Stimulated activated CD8-positive, alpha-beta memory T cell treated with anti-CD3 and anti-CD28 coated beads, Interleukin-2, amount 100 ng/mL, for 48 hours (primary cell): ENCODE data around the gene LIPT2.

Experiments
- DNase-seq, 2 donors: peaks; one replicate each; pipeline ENCODE4 v3.0.0-alpha.2; 2020; ENCODE audit warnings: low read depth in 2 of 2

Gene LIPT2

DNA sequence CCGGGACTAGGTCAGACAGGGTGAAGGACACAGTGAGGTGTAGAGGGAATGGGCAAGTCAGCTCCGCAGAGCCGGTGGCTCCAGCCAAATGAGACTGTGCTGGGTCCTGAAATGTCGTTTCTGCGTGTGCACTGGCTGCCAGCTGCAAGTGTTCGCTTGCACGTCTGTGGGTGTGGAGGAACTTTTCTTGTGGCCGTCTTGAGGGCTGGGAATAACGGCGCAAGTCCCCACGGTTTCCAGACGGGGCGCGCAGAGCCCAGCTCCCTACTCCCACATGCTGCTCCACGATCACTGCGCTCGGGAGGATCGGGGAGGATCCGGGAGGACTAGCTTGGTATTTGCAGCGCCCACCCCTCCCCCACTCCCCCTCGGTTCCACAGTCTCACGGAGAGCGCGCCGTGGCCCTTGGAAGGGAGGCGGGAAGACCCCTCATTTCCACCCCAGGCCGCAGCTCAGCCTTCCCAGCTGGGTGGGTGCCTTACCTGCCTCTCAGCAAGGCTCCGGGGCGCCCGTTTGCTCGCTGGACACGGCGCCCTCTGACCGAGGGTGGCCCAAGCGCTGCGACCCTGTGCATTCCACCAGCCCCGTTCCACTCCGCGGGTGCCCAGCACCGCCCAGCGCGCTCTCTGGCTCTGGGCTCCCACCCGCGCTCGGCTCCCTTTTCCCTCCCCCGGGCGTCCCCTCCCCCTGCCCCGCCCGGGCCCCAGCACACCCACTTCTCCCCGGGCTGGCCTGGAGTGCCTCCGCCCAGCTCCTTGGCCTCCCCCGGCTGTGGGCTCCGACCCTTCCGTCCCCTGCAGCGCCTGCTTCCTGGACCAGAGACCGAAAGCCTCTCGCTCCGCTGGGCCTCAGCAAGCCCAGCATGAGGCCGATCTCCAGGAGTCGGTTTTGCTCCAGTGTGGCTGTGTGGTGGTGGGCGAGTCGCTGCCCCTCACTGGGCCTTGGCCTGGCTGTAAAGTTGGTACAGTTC lies 26.3 kb downstream of the LIPT2 start, which contains the start of gene KCNE3:
TSS of gene KCNE3 (minus strand) at position 634 of the 970 bp plus-strand sequence. CDS start 9,986 bp downstream, outside the sequence.
- no peak for DNase-seq

DNA sequence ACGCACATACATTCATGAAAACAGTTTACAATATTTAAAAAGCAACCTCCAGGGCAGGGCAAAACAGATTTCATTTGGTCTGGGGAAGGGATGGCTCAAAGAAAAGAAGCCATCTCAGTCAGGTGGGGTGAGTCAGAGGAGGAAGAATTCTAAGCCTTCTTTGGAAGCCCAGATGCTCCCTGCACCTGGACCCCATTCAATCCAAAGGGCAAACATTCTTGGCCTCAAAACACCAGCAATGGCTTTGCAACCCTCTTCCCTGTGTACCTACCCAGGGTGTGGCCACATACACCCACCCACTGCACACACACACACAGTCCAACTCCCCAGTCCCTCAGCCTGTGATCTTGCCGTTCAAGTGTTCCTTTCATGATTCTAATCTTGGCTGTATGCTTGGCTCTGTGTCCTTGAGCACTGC lies 28.2 kb downstream of the LIPT2 start:
- DNase-seq = no peak

DNA sequence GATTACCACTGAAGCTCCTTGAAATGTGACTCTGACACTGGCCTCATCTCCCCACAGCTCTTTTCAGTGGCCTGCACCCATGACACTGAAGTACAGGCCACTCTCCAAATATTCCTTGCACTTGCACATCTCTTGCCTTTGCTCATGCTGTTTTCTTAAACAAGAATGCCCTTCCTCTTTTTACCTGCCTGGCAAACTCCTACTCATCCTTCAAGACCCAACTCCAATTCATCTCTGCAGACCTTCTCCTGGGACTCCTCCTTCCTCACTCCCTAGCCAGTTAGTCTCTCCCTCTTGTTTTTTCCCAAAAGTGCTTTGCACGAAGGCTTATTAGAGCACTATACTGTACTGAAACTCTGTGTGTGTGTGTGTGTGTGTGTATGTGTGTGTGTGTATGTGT lies 28.8 kb downstream of the LIPT2 start:
- DNase-seq = no peak

DNA sequence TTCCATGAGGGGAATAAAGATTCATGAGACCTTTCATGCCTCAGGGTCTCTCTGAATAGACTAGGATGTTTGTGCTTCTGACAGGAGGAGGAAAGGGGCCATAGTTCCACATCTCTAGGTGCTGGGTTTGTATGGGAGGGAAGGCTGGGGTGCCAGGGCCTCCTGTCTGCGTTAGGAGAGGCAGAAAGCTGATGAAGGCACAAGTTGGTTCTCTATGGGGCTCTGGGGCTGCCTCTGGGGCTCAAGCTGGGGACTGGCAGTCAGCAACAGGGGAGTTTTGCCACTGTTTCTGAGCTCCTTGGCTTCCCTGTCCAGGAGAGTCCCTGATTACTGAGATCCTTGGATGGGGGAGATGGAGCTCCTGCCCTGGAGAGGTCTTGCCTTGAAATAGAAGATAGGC lies 30.3 kb downstream of the LIPT2 start:
- no peak for DNase-seq

DNA sequence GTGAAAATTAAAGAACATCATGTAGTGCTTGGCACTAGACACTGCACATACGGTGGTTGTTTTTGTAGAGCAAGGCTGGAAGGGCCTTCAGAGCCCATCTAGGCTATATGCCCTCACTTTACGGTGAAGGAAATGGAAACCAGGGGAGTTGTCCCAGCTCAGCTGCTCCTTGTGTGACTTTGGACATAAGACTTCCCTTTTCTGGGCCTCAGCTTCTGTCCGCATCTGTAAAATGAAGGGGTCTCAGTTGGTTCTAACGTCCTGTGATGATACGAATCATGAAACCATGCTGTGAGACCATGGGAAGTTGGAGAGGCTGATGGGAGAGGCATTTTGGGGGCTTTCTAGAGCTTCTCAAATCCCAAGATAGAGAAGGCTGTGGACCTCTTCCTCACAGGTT lies 30.9 kb downstream of the LIPT2 start:
- DNase-seq = no peak

DNA sequence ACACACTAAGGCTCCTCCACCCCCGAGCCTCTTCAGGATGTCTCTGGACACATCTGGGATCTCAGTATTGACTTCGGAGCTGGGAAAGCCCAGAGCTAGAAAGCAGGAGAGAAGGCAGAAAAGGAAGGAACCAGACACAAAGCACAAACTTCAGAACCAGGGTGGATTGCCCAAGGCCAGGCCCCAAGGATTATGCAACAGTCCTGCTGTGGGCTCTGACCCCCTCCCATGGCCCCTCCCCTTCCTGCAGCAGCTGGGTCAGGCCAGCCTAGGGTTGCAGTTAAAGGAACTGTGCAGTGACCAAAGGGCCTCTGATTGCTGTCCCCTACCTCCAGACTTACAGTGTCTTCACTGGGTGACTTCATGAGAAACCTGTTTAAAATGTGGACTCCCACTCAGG lies 31.5 kb downstream of the LIPT2 start:
- DNase-seq = no peak

DNA sequence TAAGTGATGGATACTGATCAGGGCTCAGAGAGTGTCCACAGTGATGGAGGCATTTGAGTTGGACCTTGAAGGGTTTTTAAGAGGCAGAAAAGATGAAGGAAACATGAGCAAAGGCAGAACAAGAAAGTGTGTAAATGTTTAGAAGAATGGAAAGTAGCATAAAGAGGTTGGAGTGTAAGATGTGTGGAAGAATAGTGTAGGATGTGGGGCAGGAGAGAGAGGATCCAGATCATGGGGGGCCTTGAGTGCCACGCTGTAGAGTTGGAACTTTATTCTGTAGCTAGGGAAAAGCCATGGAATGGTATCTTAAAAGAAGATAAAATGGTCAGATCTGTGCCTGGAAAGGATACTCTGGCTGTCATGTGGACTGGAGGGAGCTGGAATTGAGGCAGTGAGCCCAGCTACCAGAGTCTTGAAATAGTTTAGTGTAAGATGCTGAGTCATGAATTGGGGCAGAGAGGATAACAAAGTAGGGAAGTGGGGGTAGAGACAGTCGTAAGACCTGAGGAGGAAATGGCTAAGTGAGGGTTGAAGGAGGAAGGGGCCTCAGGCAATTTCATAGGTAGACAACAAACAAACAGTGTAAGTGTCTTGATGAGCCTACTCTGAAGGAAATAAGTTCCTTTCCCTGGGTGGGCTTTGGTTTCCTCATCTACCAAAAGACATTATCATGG lies 32.9 kb downstream of the LIPT2 start:
- DNase-seq = no peak

DNA sequence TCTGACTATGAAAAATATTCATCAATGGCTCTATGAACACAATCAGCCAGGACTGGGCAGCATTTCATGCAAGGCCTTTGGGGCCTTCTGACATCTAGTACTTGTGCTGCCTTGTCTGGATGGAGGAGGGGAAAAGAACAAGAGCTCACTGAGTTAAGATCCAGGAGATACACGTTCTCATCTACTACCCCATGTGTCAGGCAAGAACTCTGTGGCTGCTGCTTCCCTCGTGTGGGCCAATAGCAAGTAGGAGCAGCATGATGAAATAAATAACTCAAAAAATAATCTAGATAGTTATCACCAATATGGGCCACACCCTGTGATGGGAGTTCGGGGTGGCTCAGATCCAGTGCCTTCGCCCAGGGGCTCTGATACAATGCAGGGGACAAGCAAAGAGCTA lies 33.5 kb downstream of the LIPT2 start:
- DNase-seq = no peak

DNA sequence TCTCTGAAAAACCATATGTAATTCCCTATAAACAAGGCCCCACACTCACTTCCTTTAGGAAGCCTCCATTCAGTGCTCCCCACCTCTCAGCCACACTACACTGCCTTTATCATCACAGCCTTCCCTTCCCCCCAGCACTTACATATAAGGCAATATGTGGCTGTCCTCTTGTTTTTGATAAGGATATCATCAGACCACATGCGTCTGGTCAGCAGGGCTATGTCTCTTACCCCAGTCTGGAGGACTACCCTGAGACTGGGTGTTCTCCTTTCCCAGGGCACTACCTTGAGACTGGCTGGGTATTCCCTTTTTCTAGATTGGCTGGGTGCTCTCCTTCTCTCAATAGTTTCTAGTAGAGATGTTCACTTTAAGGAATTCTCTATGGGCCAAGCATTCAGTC lies 33.9 kb downstream of the LIPT2 start:
- no peak for DNase-seq

DNA sequence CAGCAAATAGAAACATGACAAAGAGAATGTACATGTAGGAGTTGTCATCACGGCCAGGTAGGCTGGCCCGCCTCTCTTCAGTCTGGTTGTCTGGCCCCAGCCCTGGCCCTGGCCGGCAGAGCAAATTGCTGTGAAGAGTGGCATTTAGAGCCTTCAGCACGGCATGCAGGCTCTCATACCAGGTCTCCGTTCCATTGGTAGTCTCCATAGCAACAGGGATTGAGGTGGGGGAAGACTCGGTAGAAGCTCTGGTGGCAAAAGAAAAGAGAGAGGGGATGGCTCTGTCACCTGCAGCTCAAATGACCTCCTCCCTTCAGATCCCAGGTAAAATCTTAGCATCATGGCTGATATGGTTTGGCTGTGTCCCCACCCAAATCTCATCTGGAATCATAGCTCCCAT lies 36.2 kb downstream of the LIPT2 start:
- DNase-seq = no peak

DNA sequence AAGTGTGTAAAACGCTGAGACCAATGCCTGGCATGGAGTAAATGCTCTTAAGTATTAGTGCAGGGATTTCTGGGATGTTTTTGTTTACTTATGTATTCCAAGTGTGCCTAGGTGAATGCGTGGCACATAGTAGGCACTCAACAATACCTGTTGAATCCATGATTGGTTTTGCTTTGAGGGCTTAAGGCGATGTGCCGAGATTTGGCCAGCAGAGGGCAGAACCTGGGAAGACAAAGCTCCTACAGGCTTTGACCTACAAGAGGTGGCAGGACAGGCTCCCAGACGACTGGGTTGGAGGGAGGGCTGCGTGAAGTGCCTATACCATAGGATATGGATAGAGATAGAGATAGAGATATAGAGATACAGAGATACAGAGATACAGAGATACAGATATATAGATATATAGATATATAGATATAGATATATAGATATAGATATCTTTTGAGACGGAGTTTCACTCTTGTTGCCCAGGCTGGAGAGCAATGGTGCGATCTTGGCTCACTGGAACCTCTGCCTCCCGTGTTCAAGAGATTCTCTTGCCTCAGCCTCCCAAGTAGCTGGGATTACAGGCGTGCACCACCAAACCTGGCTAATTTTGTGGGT lies 40.0 kb downstream of the LIPT2 start:
- DNase-seq = peak; percentile 34 to 57

DNA sequence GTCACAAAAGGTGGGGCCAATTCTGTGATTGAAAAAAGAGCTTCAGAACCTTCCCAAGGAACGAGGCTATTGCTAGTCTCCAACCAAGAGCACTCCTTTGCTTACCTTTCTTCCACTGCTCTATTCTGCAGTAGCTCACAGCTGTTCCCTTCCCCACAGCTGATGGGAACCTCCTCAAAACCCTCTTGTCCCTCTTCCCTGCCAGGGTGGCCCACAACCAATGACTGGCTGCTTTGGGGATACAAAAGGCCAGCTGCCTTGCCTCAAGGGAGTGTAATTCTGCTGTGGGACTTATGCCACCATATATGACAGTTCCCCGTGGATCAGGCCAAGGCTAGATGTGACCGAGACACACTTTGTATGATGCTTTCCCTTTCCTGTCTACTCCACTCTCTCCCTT lies 41.2 kb downstream of the LIPT2 start:
- DNase-seq = no peak

DNA sequence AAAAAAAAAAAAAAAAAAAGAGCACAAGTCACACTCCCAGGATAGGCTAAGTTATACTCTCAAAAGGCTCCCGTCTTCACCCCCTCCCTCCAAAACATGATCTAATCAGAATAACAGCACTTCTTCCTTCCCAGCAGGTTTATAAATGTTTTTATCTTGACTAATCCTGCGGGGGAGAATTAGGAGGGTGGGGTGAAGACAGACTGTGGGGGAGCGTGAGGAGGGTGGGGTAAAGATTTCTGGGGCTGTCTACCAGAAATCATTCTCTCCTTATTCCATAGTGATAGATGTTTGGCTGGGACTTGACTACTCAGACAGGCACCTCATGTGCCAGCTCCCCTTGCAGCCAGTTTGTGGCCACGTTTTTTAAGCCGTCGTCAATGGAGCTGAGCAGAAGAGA lies 43.2 kb downstream of the LIPT2 start:
- no peak for DNase-seq

DNA sequence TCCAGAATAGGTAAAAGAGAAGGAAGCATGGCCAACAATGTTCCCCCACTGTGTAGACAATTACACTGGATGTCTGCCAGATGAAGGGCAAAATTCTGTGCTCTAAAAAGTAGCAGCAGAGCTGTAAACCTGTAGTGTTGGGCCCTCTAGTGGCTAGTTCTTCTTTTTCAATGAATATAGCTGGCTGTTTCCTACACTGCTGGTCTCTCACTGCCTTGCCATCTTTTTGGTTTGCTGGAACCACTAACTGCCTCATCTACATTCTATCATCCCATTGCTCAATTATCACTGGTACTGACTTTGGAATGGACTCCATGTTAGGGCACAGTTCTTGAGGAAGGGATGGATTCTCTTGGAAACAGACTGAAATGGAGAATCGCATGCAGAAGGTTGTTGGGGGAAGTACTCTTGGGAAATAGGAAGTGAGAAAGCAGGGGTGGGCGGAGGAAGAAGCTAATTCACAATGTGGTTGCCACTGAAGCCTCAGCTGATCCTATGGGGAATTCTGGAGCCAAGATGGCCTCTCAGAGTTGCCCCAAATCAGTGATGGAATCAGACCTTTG lies 44.1 kb downstream of the LIPT2 start:
- no peak for DNase-seq

DNA sequence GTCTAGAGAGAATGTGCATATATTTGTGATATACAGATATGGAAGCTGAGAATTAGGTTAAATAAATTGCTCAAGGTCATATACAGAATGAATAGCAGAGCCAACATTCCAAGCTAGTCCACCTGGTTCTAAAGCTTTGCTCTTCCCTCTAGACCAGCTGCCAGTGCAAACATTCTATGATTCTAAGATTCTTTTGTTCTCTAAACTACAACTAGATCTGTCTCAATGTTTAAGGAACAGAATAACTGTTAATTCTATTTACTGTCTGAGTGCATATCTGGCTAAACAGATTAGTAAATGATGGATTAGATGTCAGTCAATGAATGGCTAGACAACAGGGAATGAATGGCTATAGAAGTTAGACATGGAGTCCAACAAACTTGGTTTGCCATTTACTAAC lies 45.8 kb downstream of the LIPT2 start:
- no peak for DNase-seq

DNA sequence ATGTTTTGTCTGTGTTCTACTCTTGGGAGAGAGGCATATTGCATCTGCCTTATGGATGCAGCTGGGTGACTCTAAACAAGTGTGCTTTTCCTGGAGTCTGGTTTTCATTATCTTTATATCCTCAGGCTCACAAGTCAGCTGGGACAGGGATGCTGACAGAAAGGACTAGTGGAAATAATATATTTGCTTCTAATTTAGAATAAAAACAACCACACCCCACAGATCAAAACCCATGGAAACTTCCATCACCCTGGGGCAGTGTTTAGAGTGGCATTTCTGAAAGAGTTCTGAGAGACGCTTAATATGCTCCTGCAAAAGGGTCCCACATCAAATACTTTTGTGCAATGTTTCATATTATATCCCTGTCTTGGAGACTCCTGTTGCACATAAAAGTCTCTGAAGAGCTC lies 47.0 kb downstream of the LIPT2 start:
- no peak for DNase-seq

DNA sequence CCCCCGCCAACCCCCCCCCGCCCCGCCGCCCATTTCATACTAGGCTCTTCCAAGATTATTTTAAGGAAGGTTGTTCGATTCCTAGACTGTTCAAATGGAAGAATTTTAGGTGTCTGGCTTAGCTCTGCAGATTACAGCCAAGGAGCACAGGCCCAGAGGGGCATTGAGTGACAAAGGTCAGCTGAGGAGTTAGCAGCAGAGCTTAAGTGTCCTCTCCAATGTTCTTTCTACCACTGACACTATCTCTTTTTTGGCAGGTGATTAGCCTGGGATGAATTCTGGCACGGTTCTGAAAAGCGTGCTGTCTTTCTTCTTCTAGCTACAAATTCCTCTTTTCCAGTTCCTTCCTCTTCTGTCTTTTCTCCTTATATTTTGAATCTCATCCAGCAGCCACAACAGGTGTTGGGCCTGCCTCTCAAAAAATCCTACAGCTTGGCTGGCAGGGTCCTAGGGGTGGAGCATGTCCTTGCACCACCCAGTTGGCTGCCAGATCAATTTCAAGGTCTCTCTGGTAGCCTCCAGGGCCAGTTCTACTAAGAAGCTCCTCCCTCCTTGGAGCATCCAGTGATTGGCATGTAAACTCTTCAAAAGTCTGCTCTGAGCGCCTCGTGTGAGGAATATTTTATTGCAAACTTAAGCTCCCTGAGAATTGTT lies 49.2 kb downstream of the LIPT2 start:
- DNase-seq = no peak

DNA sequence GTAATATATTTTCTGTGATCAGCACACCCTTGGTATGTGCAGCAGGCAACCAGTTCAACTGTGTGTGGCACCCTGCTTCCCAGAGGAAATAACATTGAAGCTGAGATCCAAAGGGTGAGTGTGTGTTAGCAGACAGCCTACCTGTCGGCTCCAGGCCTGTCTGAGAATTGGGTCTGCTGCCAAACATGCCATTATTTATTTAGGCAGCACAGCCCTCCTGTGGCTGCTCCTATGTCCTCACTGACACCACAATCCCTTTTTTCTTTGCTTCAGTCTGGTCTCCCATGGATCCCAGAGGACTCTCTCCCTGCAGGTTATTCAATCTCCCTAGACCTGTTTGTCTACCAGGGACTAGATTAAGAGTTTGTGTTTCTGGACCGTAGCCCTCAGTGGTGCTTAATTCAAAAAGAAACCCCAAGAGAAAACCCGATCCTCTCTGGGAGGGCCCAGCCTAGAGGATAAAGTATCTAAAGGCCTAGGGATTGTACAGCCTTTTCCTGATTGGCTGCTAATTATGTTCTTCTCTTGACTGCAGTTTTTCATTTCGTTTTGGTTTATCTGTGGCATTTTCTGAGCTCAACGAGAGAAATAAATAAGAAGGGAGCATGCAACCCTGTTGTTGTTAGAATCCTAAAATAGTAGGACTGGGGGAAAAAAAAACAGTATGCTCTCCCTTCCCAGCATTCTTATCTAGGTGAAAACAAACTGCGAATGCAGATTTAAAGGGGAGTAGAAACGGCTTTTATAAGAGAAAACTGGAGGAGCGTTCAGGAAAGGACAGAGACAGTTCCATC lies 50.3 kb downstream of the LIPT2 start:
- no peak for DNase-seq

DNA sequence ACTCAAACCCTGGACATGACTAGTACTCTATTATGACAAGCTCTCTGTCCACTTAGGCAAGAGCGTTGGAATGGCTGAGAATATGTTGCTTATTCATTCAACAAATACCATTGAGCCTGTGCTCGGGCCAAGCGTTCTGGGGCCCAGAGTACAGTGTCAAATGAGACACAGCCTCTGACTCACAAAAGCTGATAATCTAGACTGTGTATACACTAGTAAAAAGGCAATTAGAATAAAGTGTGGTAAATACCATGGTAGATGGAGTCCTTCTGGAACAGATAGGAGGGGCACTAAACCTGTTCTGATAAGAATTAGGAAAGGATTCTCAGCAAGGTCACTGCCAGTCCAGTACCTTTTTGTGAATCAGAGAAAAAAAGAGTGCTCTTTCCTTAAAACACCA lies 50.9 kb downstream of the LIPT2 start:
- DNase-seq = no peak
